Tibial nerve (tissue), 4 donors: ENCODE results near the gene SLC7A7.

Source experiments
- EP300 ChIP-seq, 2 donors: sonication (generic); formaldehyde crosslinking; IDR thresholded peaks; one replicate each; pipeline ENCODE4 v1.6.1; 2017; ENCODE audit warnings: antibody characterized with exemption in 2 of 2, mild to moderate bottlenecking in 1 of 2
- POLR2A ChIP-seq, 2 donors: fragments of 450-650 bp; IDR thresholded peaks; one replicate each; pipeline ENCODE4 v1.6.1; 2017; ENCODE audit warnings: antibody characterized with exemption in 2 of 2, mild to moderate bottlenecking in 2 of 2, moderate library complexity in 2 of 2
- TF ChIP-seq, protein P1 (sequence below), 5 experiments: fragments of 200-600 bp in 3 of 5; fragments of 450-650 bp in 2 of 5; sonication (generic) in 3 of 5; IDR thresholded peaks; one replicate each; pipeline ENCODE4 v1.5.1; 2016 to 2019; ENCODE audit warnings: antibody characterized with exemption in 5 of 5, mild to moderate bottlenecking in 3 of 5, moderate library complexity in 2 of 5

DNA sequence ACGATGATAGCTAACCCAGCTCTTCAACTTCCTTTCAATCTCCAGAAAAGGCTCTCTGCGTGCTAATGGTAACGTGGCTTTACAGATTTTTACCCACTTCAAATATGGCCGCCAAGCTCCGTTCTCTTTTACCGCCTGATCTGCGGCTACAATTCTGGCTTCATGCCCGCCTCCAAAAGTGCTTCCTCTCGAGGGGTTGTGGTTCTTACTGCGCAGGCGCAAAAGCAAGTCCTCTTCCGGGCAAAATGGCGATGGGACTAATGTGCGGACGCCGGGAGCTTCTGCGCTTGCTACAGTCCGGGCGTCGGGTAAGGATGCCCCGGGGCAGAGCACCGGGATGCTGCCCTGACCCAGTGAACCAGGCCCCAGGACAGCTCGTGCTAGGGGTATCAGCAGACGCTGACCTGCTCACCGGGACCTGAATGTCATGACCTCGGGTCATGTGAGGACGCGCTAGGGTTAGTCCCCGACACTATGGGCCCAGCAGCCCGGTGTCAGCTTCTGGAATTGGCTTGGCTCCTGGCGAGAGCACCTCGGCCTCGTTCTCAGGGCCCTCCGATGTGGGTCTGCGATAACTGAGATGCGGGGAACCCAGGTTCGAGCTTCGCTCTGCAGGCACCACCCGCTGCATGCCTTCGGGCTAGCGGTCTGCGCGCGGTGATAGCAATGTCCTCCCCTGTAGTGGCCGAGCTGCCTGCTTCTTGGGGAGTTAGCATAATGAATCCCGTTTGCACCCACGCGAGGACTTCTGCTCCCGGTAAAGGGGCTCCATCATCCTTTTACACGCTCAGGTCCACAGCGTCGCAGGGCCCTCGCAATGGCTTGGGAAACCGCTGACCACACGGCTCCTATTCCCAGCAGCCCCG, 48.5 kb downstream of the SLC7A7 start, which contains the start of gene OXA1L:
- peak; percentile 44 to 71 for TF ChIP-seq POLR2A (IDR thresholded peaks at IDR 0.05)
- TF ChIP-seq, protein P1, sequence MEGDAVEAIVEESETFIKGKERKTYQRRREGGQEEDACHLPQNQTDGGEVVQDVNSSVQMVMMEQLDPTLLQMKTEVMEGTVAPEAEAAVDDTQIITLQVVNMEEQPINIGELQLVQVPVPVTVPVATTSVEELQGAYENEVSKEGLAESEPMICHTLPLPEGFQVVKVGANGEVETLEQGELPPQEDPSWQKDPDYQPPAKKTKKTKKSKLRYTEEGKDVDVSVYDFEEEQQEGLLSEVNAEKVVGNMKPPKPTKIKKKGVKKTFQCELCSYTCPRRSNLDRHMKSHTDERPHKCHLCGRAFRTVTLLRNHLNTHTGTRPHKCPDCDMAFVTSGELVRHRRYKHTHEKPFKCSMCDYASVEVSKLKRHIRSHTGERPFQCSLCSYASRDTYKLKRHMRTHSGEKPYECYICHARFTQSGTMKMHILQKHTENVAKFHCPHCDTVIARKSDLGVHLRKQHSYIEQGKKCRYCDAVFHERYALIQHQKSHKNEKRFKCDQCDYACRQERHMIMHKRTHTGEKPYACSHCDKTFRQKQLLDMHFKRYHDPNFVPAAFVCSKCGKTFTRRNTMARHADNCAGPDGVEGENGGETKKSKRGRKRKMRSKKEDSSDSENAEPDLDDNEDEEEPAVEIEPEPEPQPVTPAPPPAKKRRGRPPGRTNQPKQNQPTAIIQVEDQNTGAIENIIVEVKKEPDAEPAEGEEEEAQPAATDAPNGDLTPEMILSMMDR (IDR thresholded peaks at IDR 0.05) = peak in 1 of 5 experiments; percentile 12
- TF ChIP-seq EP300 (IDR thresholded peaks at IDR 0.05) = peak; percentile 75 to 92
